ENCODE measurements around the gene MFSD6. TPM values are rescaled to one million over a fixed set of nuclear protein-coding genes. Genes with fewer than 3 reads are reported as not detected.

Gene MFSD6
- total RNA-seq, 1 experiment from 2014 or later, result 20.9 TPM

DNA sequence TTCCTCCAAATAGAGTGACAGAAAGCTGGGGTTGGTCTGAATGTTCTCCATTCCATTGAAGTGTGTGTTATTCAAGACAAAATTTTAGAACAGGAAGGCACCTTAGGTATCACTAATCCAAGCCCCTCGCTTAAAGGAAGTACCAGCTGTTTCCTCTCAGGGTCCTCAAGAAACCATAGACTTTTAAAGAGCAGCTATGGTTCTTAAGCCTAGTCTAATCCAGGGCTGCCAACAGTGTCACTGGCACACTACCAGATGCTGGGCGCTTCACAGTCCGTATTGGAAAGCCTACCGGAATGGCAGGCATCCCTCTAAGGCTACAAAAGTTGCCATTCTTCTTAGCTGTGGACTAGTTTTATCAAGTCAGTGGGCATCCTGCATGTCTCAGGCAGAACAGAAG, 124.4 kb downstream of the MFSD6 start:
- TF ChIP-seq, protein P1, sequence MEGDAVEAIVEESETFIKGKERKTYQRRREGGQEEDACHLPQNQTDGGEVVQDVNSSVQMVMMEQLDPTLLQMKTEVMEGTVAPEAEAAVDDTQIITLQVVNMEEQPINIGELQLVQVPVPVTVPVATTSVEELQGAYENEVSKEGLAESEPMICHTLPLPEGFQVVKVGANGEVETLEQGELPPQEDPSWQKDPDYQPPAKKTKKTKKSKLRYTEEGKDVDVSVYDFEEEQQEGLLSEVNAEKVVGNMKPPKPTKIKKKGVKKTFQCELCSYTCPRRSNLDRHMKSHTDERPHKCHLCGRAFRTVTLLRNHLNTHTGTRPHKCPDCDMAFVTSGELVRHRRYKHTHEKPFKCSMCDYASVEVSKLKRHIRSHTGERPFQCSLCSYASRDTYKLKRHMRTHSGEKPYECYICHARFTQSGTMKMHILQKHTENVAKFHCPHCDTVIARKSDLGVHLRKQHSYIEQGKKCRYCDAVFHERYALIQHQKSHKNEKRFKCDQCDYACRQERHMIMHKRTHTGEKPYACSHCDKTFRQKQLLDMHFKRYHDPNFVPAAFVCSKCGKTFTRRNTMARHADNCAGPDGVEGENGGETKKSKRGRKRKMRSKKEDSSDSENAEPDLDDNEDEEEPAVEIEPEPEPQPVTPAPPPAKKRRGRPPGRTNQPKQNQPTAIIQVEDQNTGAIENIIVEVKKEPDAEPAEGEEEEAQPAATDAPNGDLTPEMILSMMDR (conservative IDR thresholded peaks at IDR 0.05; ENCODE audit: low read depth, low read length), result no peak
- TF ChIP-seq EZH2 (IDR thresholded peaks at IDR 0.05; ENCODE audit: low read length, unreplicated experiment), result no peak
- H3K4me1 ChIP-seq (ENCODE audit: insufficient read depth, low read length), result peaks cover 14% of the 10 kb centered on the region
- no peaks in the 10 kb centered on the region for H3K9me2 ChIP-seq (replicated peaks; ENCODE audit: low read length)
- ChIA-PET CTCF (no interaction called here), POLR2A (ENCODE audit: unreplicated experiment) (no interaction called here)
- H3K4me3 ChIP-seq (ENCODE audit: low read length), result no peak overlapping the region
- H3K9me3 ChIP-seq (ENCODE audit: low read length), result no peaks in the 10 kb centered on the region
- H3K36me3 ChIP-seq (ENCODE audit: low read depth, low read length), result no peaks in the 10 kb centered on the region
- no peaks in the 10 kb centered on the region for H4K20me1 ChIP-seq (ENCODE audit: low read length)
- no peak for DNase-seq
- H3F3A ChIP-seq (ENCODE audit: low read length, unreplicated experiment), result no peaks in the 10 kb centered on the region
- H2AFZ ChIP-seq (ENCODE audit: low read length), result no peak overlapping the region
- H3K27me3 ChIP-seq (ENCODE audit: low read length), result no peaks in the 10 kb centered on the region
- BruUV-seq (replicated peaks), result no TSS peak
- ATAC-seq, result no peak
- intact Hi-C loops (cut with micrococcal nuclease), result loop anchor here (10.0 kb wide), 1 partner anchor 232 kb away; no protein-coding TSS in a partner anchor
- peaks cover 15% of the 10 kb centered on the region for H3K79me2 ChIP-seq (ENCODE audit: low read length)
- no peak overlapping the region for H3K9ac ChIP-seq (ENCODE audit: low read length)
- H3K4me2 ChIP-seq (ENCODE audit: low read length), result no peak overlapping the region
- H3K27ac ChIP-seq (ENCODE audit: low read length), result no peak overlapping the region

DNA sequence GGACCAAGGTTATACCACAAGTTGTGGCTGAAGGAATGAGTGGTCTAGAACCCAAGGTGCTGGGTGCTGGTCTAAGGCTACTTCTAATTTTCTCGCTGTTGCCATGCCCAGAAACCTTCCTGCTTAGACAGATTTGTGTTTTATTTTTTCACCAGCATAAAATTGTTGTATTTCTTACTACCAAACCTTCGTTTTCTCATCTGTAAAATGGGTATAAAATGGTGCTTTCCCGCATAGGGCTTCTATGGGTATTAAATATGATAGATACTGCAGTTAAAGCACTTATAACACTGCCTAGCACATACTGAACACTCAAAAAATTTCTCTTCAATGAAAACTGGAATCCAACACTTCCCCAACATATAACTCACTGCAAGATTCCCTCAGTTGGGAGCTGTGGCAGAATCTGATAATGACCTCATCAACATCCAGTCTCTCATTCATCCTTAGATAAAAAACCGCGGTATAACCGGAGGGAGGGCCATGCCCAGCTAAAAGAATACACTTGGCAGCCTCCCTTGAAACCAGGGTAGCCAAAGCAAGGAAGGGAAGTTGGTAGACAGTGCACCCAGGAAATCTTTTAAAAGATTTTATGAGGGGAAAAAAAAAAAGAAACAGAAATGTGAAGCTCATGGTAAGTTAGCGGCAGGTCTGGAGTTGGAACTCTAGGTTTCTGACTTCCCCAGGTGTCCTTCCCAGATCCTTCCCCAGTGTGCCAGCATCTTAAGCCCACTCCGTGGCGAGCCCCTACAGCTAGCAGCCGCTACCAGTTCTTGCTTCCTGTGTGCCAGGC, 125.2 kb downstream of the MFSD6 start:
- POLR2A ChIA-PET (ENCODE audit: unreplicated experiment), result interaction anchor here (0.6 kb wide), 1 partner anchor 37 kb away, joined by 4 read pairs; no protein-coding TSS in a partner anchor
- DNase-seq, result no peak
- Histone ChIP-seq H3K4me1 (ENCODE audit: insufficient read depth, low read length) (peaks cover 14% of the 10 kb centered on the region), H3K9me3 (ENCODE audit: low read length) (no peaks in the 10 kb centered on the region), H3K9ac (ENCODE audit: low read length) (peak overlapping the region; percentile 93), H3K27ac (ENCODE audit: low read length) (peak overlapping the region; percentile 73; the same call in 1 of the 2 replicates), H3K27me3 (ENCODE audit: low read length) (no peaks in the 10 kb centered on the region), H4K20me1 (ENCODE audit: low read length) (no peaks in the 10 kb centered on the region), H3K36me3 (ENCODE audit: low read depth, low read length) (no peaks in the 10 kb centered on the region), H3F3A (ENCODE audit: low read length, unreplicated experiment) (no peaks in the 10 kb centered on the region), H3K4me3 (ENCODE audit: low read length) (peak overlapping the region; percentile 91), H3K9me2 (replicated peaks; ENCODE audit: low read length) (no peaks in the 10 kb centered on the region), H3K79me2 (ENCODE audit: low read length) (peaks cover 15% of the 10 kb centered on the region), H2AFZ (ENCODE audit: low read length) (peak overlapping the region; percentile 95), H3K4me2 (ENCODE audit: low read length) (peak overlapping the region; percentile 92)
- intact Hi-C loops (cut with micrococcal nuclease), result loop anchor here (10.0 kb wide), 1 partner anchor 231 kb away; no protein-coding TSS in a partner anchor
- TF ChIP-seq, protein P1 (conservative IDR thresholded peaks at IDR 0.05; ENCODE audit: low read depth, low read length), result no peak
- no peak for TF ChIP-seq EZH2 (IDR thresholded peaks at IDR 0.05; ENCODE audit: low read length, unreplicated experiment)
- no peak for TF ChIP-seq EZH2phosphoT487 (IDR thresholded peaks at IDR 0.05; ENCODE audit: borderline replicate concordance, low read length)
- BruUV-seq (replicated peaks), result no TSS peak
- no peak; the same call in 1 of the 2 replicates for ATAC-seq
- CTCF ChIA-PET, result no interaction called here

DNA sequence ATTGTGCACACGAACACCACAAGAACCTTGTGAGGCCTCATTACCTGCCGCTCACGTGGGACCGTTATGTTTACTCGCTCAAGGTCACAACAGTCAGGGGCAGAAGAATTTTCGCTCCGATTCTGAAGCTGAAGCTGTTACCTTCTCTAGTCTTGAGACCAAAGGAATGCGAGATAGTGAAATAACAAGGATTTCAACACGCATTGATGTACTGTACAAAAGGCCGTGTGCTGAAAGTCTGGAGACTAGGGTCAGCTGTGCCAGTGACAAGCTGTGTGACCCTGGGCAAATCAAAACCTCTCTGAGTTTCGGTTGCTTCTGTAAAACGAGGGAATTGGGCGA, 125.8 kb downstream of the MFSD6 start:
- Histone ChIP-seq H3K27ac (ENCODE audit: low read length) (peak overlapping the region; percentile 73), H3F3A (ENCODE audit: low read length, unreplicated experiment) (no peaks in the 10 kb centered on the region), H4K20me1 (ENCODE audit: low read length) (no peaks in the 10 kb centered on the region), H3K9me3 (ENCODE audit: low read length) (peaks cover 5% of the 10 kb centered on the region), H3K9me2 (replicated peaks; ENCODE audit: low read length) (no peaks in the 10 kb centered on the region), H3K4me3 (ENCODE audit: low read length) (peak overlapping the region; percentile 91), H3K9ac (ENCODE audit: low read length) (peak overlapping the region; percentile 93), H3K27me3 (ENCODE audit: low read length) (no peaks in the 10 kb centered on the region), H3K36me3 (ENCODE audit: low read depth, low read length) (peaks cover 2% of the 10 kb centered on the region; the same call in 1 of the 2 replicates), H3K4me2 (ENCODE audit: low read length) (peak overlapping the region; percentile 92), H2AFZ (ENCODE audit: low read length) (peak overlapping the region; percentile 95), H3K79me2 (ENCODE audit: low read length) (peaks cover 15% of the 10 kb centered on the region), H3K4me1 (ENCODE audit: insufficient read depth, low read length) (peaks cover 14% of the 10 kb centered on the region)
- no peak; the same call in 1 of the 2 replicates for ATAC-seq
- TSS peak; percentile 84 for BruUV-seq (replicated peaks)
- intact Hi-C loops (cut with micrococcal nuclease), result loop anchor here (2.0 to 10.0 kb wide), 2 partner anchors 37 to 231 kb away; no protein-coding TSS in a partner anchor
- ChIA-PET POLR2A (ENCODE audit: unreplicated experiment) (interaction anchor here (0.6 kb wide), 1 partner anchor 146 kb away, joined by 4 read pairs; no protein-coding TSS in a partner anchor), CTCF (no interaction called here)
- DNase-seq, result no peak
- TF ChIP-seq EZH2phosphoT487 (IDR thresholded peaks at IDR 0.05; ENCODE audit: borderline replicate concordance, low read length) (no peak), EZH2 (IDR thresholded peaks at IDR 0.05; ENCODE audit: low read length, unreplicated experiment) (no peak)
- TF ChIP-seq, protein P1 (conservative IDR thresholded peaks at IDR 0.05; ENCODE audit: low read depth, low read length), result no peak

All from PC-3 (cell line).